BJ (cell line): ENCODE data around the gene ODAD2. TPM values are rescaled to one million over a fixed set of nuclear protein-coding genes. Genes with fewer than 3 reads are reported as not detected.

ENCODE experiments used
- CTCF ChIA-PET: fragments of 350-600 bp; formaldehyde crosslinking; extraction: SDS; loops from one replicate; lab custom pipeline; 2021; ENCODE audit warnings: antibody characterized with exemption, inconsistent platforms; lab: Yijun Ruan, JAX
- POLR2A ChIA-PET: fragments of 300-600 bp; sonication (Branson Sonifier 250); formaldehyde crosslinking; extraction: SDS; loops from one replicate; lab custom pipeline; 2021; ENCODE audit warnings: antibody characterized with exemption; lab: Charles Lee
- DNase-seq: peaks from one replicate; pipeline ENCODE4 v3.0.0-alpha.2; 2011; ENCODE audit warnings: low read depth
- H3K27me3 ChIP-seq: 2 replicates; pipeline ENCODE4 v1.6.0; 2011; ENCODE audit warnings: low read length; ENCODE audit not compliant: control insufficient read depth, insufficient read depth
- H3K36me3 ChIP-seq: 2 replicates; pipeline ENCODE4 v1.5.1; 2011; ENCODE audit warnings: low read length; ENCODE audit not compliant: control insufficient read depth, insufficient read depth
- H3K4me3 ChIP-seq: 2 replicates; pipeline ENCODE4 v1.5.1; 2011; ENCODE audit warnings: low read depth, mild to moderate bottlenecking, control low read depth, low read length
- CTCF ChIP-seq: IDR thresholded peaks from 2 replicates; pipeline ENCODE4 v1.5.1; 2011; ENCODE audit warnings: low read depth, mild to moderate bottlenecking, control low read depth, inconsistent platforms, low read length, moderate library complexity; ENCODE audit not compliant: insufficient read depth
- polyA plus RNA-seq: library from polyadenylated mRNA; depleted of rRNA; stranded (reverse); fragments of >200 nt; gene quantifications from 2 replicates; pipeline ENCODE4 v1.2.3, GENCODE V29; 2011

The ODAD2 gene
- polyA plus RNA-seq, 1 experiment = 3.9 TPM

GRCh38 chr10:27889518-27889917, 109.4 kb downstream of the ODAD2 start:
- Histone ChIP-seq H3K36me3 (no peaks in the 10 kb centered on the region), H3K4me3 (no peak overlapping the region), H3K27me3 (no peaks in the 10 kb centered on the region)
- no peak for DNase-seq
- TF ChIP-seq CTCF = no peak
- CTCF ChIA-PET = interaction anchor here (0.7 kb wide), 1 partner anchor 362 kb away, joined by 3 read pairs; no protein-coding TSS in a partner anchor
- POLR2A ChIA-PET = no interaction called here

GRCh38 chr10:27884185-27884641, 114.7 kb downstream of the ODAD2 start:
- Histone ChIP-seq H3K27me3 (no peaks in the 10 kb centered on the region), H3K4me3 (no peak overlapping the region), H3K36me3 (no peaks in the 10 kb centered on the region)
- no peak for TF ChIP-seq CTCF
- ChIA-PET CTCF (interaction anchor here (0.9 kb wide), 1 partner anchor 16 kb away, joined by 3 read pairs; no protein-coding TSS in a partner anchor), POLR2A (no interaction called here)
- no peak for DNase-seq

GRCh38 chr10:27878281-27878680, 120.6 kb downstream of the ODAD2 start:
- ChIA-PET POLR2A (no interaction called here), CTCF (interaction anchor here (0.9 to 1.3 kb wide), 2 partner anchors 9 to 130 kb away, joined by 3 to 5 read pairs; no protein-coding TSS in a partner anchor)
- H3K4me3 ChIP-seq = no peak overlapping the region
- H3K36me3 ChIP-seq = no peaks in the 10 kb centered on the region
- no peak for DNase-seq
- no peaks in the 10 kb centered on the region for H3K27me3 ChIP-seq
- TF ChIP-seq CTCF = no peak

GRCh38 chr10:27865221-27865635, 133.7 kb downstream of the ODAD2 start:
- ChIA-PET CTCF (interaction anchor here (1.0 to 1.8 kb wide), 4 partner anchors 9 to 39 kb away, joined by 3 to 5 read pairs (median 3); no protein-coding TSS in a partner anchor), POLR2A (no interaction called here)

GRCh38 chr10:27861781-27862180, 137.1 kb downstream of the ODAD2 start:
- DNase-seq = no peak
- Histone ChIP-seq H3K27me3 (no peaks in the 10 kb centered on the region), H3K36me3 (no peaks in the 10 kb centered on the region), H3K4me3 (no peak overlapping the region)
- CTCF ChIA-PET = interaction anchor here (0.5 kb wide), 1 partner anchor 200 kb away, joined by 3 read pairs; no protein-coding TSS in a partner anchor
- POLR2A ChIA-PET = no interaction called here
- no peak for TF ChIP-seq CTCF

More at GRCh38 chr10:27865221-27865635, 133.7 kb downstream of the ODAD2 start:
- Histone ChIP-seq H3K4me3 (no peak overlapping the region), H3K36me3 (no peaks in the 10 kb centered on the region), H3K27me3 (no peaks in the 10 kb centered on the region)
- no peak; the same call in 1 of the 2 replicates for TF ChIP-seq CTCF
- peak; percentile 21 for DNase-seq
